ENCODE data around the gene AGBL4. TPM values are rescaled to one million over a fixed set of nuclear protein-coding genes. Genes with fewer than 3 reads are reported as not detected.

AGBL4 gene
- total and polyA plus RNA-seq, 7 donors, result 0.01 to 0.05 TPM; not detected in 5

GRCh38 chr1:48810740-48811139, 1213.0 kb downstream of the AGBL4 start:
- H3K36me3 ChIP-seq (ENCODE audit: insufficient read depth in 1 of 2, low read depth in 1 of 2), result no peaks in the 10 kb centered on the region
- H3K9me3 ChIP-seq, result no peaks in the 10 kb centered on the region
- DNase-seq (no peak), ATAC-seq (no peak)
- no peaks in the 10 kb centered on the region for H3K4me1 ChIP-seq
- H3K27ac ChIP-seq, result no peak overlapping the region
- H3K27me3 ChIP-seq (ENCODE audit: insufficient read depth in 3 of 3, low read length in 2 of 3), result no peaks in the 10 kb centered on the region
- 44 to 51% (median 50%) methylated on average over 4 of the region's 4 CpGs for WGBS, 3 donors
- intact Hi-C loops (cut with DNase I), result loop anchor here in 1 of 2 donors (10.0 kb wide), 1 partner anchor 136 kb away; no protein-coding TSS in a partner anchor
- TF ChIP-seq CTCF (IDR thresholded peaks at IDR 0.05), result no peak
- H3K4me3 ChIP-seq, result no peak overlapping the region

- intact Hi-C loops (cut with DNase I), result no loop called here
- Histone ChIP-seq H3K9me3 (no peaks in the 10 kb centered on the region), H3K4me1 (no peaks in the 10 kb centered on the region), H3K4me3 (no peak overlapping the region), H3K36me3 (ENCODE audit: insufficient read depth in 1 of 2, low read depth in 1 of 2) (no peaks in the 10 kb centered on the region), H3K27ac (no peak overlapping the region), H3K27me3 (ENCODE audit: insufficient read depth in 3 of 3, low read length in 2 of 3) (no peaks in the 10 kb centered on the region)
- WGBS, 3 donors, result 31 to 52% (median 35%) methylated on average over 3 of the region's 3 CpGs
- DNase-seq (no peak), ATAC-seq (no peak)
- TF ChIP-seq CTCF (IDR thresholded peaks at IDR 0.05), result no peak
Observed at GRCh38 chr1:48808496-48808895, 1215.3 kb downstream of the AGBL4 start.

- Histone ChIP-seq H3K27me3 (ENCODE audit: insufficient read depth in 3 of 3, low read length in 2 of 3) (no peaks in the 10 kb centered on the region), H3K36me3 (ENCODE audit: insufficient read depth in 1 of 2, low read depth in 1 of 2) (no peaks in the 10 kb centered on the region), H3K9me3 (no peaks in the 10 kb centered on the region), H3K27ac (no peak overlapping the region), H3K4me3 (no peak overlapping the region), H3K4me1 (no peaks in the 10 kb centered on the region)
- TF ChIP-seq CTCF (IDR thresholded peaks at IDR 0.05), result no peak
- DNase-seq, result no peak
- intact Hi-C loops (cut with DNase I), result no loop called here
- 34 to 48% (median 38%) methylated on average over 4 of the region's 4 CpGs for WGBS, 3 donors
- ATAC-seq, result no peak
Observed at GRCh38 chr1:48807554-48808260, 1216.0 kb downstream of the AGBL4 start.

GRCh38 chr1:48803474-48803873, 1220.3 kb downstream of the AGBL4 start:
- Histone ChIP-seq H3K4me3 (no peak overlapping the region), H3K27ac (no peak overlapping the region), H3K27me3 (ENCODE audit: insufficient read depth in 3 of 3, low read length in 2 of 3) (peaks cover 0 to 8% (median 2%) of the 10 kb centered on the region in 3 donors), H3K36me3 (ENCODE audit: insufficient read depth in 1 of 2, low read depth in 1 of 2) (no peaks in the 10 kb centered on the region), H3K4me1 (no peaks in the 10 kb centered on the region), H3K9me3 (no peaks in the 10 kb centered on the region)
- DNase-seq, result no peak
- ATAC-seq, result no peak
- TF ChIP-seq CTCF (IDR thresholded peaks at IDR 0.05), result no peak
- intact Hi-C loops (cut with DNase I), result no loop called here

DNA sequence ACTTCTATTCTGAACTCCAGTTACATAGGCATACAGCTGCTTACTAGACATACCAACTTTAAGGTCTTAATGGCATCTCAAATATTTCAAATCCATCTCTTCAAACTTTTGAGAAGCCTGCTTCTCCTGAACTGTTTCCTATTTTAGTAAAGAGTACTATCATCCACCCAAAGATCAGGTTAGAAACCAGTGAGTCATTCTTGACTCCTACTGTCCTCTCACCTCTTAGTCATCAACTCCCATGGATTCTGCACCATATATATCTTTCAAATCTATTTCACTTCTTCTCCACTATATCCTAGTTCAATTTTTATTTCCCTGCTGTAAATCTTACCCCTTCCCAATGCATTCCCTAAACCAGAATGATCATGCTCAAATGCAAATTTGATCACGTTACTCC, 1228.9 kb downstream of the AGBL4 start:
- H3K36me3 ChIP-seq (ENCODE audit: insufficient read depth in 1 of 2, low read depth in 1 of 2), result no peaks in the 10 kb centered on the region
- intact Hi-C loops (cut with DNase I), result no loop called here
- 0 to 44% (median 0%) methylated on average over 1 of the region's 1 CpG for WGBS, 3 donors
- no peaks in the 10 kb centered on the region for H3K4me1 ChIP-seq
- peaks cover 0 to 4% (median 0%) of the 10 kb centered on the region in 3 donors for H3K27me3 ChIP-seq (ENCODE audit: insufficient read depth in 3 of 3, low read length in 2 of 3)
- no peak overlapping the region for H3K27ac ChIP-seq
- H3K4me3 ChIP-seq, result no peak overlapping the region
- no peak for TF ChIP-seq CTCF (IDR thresholded peaks at IDR 0.05)
- DNase-seq (no peak), ATAC-seq (no peak)
- no peaks in the 10 kb centered on the region for H3K9me3 ChIP-seq

Data from psoas muscle (tissue), 8 donors.